ENCODE measurements around the gene DLGAP1. TPM values are rescaled to one million over a fixed set of nuclear protein-coding genes. Genes with fewer than 3 reads are reported as not detected.
"Not testable (repeated sequence)": the region's sequence is repeated elsewhere in the genome, so short reads cannot be mapped to it uniquely, and the experiment has no call there.

DLGAP1 gene
- total and polyA plus RNA-seq, 3 donors from 2014 or later = 18.6 to 93.8 (median 69.1) TPM

DNA sequence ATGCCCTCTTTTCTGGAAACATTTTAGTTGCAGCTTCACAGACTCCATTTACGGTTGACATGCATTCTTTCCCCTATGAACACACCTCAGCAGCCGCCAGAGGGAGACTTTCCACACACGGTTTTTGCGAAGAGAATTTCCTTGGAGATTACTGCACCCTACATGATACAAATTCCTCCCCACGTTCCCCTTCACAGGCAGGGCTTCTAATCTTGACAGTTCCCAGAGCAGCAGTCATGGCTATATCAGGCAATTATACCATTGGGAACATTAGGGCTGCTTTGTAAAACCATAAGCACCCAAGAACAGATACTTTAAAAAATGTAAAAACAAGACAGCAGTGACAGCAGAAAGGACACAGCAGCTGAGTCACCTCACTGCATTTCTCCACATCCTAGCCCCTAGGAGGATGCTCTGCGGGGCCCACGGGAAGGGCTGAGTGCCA lies 751.4 kb downstream of the DLGAP1 start:
- TF ChIP-seq, protein P1, sequence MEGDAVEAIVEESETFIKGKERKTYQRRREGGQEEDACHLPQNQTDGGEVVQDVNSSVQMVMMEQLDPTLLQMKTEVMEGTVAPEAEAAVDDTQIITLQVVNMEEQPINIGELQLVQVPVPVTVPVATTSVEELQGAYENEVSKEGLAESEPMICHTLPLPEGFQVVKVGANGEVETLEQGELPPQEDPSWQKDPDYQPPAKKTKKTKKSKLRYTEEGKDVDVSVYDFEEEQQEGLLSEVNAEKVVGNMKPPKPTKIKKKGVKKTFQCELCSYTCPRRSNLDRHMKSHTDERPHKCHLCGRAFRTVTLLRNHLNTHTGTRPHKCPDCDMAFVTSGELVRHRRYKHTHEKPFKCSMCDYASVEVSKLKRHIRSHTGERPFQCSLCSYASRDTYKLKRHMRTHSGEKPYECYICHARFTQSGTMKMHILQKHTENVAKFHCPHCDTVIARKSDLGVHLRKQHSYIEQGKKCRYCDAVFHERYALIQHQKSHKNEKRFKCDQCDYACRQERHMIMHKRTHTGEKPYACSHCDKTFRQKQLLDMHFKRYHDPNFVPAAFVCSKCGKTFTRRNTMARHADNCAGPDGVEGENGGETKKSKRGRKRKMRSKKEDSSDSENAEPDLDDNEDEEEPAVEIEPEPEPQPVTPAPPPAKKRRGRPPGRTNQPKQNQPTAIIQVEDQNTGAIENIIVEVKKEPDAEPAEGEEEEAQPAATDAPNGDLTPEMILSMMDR (IDR thresholded peaks at IDR 0.05) = peak; percentile 39 to 64 (median 58)
- TF ChIP-seq POLR2A (IDR thresholded peaks at IDR 0.05) = no peak
- WGBS, 2 donors = 28 to 37% methylated on average over 7 of the region's 7 CpGs
- Histone ChIP-seq H3K27ac (no peak overlapping the region), H3K36me3 (ENCODE audit: low read depth, missing control alignments) (no peaks in the 10 kb centered on the region), H3K4me1 (no peaks in the 10 kb centered on the region), H3K9me3 (no peaks in the 10 kb centered on the region), H3K27me3 (no peaks in the 10 kb centered on the region), H3K4me3 (no peak overlapping the region)
- peak; percentile 82 for DNase-seq
- intact Hi-C loops (cut with DNase I; ENCODE audit: low total_unique reads) = no loop called here

DNA sequence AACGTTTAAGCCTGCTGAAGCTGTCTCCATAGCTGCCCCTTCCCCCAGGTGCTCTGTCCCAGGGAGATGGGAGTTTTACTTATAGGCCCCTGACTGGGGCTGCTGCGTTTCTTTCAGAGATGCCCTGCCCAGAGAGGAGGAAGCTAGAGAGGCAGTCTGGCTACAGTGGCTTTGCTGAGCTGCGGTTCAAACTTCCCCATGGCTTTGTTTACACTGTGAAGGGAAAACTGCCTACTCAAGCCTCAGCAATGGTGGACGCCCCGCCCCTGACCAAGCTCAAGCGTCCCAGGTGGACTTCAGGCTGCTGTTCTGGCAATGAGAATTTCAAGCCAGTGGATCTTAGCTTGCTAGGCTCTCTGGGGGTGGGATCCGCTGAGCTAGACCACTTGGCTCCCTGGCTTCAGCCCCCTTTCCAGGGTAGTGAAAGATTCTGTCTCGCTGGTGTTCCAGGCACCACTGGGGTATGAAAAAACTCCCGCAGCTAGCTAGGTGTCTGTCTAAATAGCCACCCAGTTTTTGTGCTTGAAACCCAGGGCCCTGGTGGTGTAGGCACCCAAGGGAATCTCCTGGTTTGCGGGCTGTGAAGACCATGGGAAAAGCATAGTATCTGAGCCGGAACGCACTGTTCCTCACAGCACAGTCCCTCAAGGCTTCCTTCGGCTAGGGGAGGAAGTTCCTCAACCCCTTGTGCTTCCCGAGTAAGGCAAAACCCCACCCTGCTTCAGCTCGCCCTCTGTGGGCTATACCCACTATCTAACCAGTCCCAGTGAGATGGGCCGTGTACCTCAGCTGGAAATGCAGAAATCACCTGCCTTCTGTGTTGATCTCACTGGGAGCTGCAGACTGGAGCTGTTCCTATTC lies 755.2 kb downstream of the DLGAP1 start:
- H3K9me3 ChIP-seq; H3K4me1 ChIP-seq; DNase-seq; H3K27me3 ChIP-seq; H3K36me3 ChIP-seq (ENCODE audit: low read depth, missing control alignments); intact Hi-C loops (cut with DNase I; ENCODE audit: low total_unique reads); H3K27ac ChIP-seq; H3K4me3 ChIP-seq: not testable (repeated sequence)
- WGBS, 2 donors = 78 to 87% methylated on average over 9 to 16 of the region's 16 CpGs

DNA sequence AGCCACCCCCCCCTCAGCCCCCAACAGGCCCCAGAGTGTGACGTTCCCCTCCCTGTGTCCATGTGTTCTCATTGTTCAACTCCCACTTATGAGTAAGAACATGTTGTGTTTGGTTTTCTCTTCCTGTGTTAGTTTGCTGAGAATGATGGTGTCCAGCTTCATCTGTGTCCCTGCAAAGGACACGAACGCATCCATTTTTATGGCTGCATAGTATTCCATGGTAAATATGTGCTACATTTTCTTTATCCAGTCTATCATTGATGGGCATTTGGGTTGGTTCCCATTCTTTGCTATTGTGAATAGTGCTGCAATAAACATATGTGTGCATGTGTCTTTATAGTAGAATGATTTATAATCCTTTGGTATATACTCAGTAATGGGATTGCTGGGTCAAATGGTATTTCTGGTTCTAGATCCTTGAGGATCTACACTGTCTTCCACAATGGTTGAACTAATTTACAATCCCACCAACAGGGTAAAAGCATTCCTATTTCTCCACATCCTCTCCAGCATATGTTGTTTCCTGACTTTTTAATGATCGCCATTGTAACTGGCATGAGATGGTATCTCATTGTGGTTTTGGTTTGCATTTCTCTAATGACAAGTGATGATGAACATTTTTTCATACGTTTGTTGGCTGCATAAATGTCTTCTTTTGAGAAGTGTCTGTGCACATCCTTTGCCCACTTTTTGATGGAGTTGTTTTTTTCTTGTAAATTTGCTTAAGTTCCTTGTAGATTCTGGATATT lies 760.9 kb downstream of the DLGAP1 start:
- H3K27me3 ChIP-seq; H3K9me3 ChIP-seq; H3K36me3 ChIP-seq (ENCODE audit: low read depth, missing control alignments); H3K4me3 ChIP-seq; DNase-seq; intact Hi-C loops (cut with DNase I; ENCODE audit: low total_unique reads); H3K27ac ChIP-seq; H3K4me1 ChIP-seq: not testable (repeated sequence)
- WGBS, 2 donors = 75 to 81% methylated on average over 5 of the region's 5 CpGs

DNA sequence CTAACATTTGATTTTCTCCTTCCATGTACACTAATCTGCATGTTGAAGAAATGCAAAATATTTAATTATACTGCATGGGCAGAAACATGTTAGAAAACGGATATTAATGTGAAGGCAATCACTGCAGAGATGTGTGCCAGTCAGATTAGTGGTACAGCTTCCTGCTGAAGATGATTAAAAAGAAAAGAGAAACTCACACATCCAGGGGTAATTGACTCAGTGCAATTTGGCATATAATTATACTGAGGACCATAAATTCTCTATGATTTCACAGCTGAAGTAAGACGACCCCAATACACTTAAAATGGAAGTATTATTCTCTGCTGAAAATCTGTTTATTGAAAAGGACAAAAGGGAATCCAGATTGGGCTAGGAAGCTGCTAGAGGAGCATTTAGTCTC lies 761.7 kb downstream of the DLGAP1 start:
- no peak overlapping the region for H3K4me3 ChIP-seq
- WGBS, 2 donors = 38 to 46% methylated on average over 2 of the region's 2 CpGs
- no peaks in the 10 kb centered on the region for H3K27me3 ChIP-seq
- no peak for DNase-seq
- peaks cover 3% of the 10 kb centered on the region for H3K9me3 ChIP-seq
- H3K4me1 ChIP-seq = peaks cover 7% of the 10 kb centered on the region
- no peaks in the 10 kb centered on the region for H3K36me3 ChIP-seq (ENCODE audit: low read depth, missing control alignments)
- intact Hi-C loops (cut with DNase I; ENCODE audit: low total_unique reads) = no loop called here
- TF ChIP-seq, protein P1 (IDR thresholded peaks at IDR 0.05) = no peak
- no peak for TF ChIP-seq POLR2A (IDR thresholded peaks at IDR 0.05)
- no peak overlapping the region for H3K27ac ChIP-seq

DNA sequence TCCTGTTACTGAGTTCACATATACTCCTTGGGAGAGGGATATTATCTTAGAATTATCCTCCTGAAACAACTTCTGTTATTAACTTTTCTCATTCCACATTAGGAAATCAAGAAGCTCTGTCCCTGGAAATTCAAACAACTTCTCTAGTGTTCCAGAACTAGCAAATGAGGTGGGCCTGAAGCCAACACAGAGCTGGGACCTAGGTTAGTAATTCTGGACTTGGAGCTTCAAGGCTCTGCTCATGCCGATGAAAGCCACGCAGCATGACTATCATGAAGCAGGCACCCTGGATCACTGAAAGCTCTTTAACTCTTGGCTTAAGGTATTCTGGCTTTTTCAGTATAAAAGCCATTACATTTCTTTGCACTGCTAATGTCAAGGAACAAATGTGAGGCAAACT lies 762.4 kb downstream of the DLGAP1 start:
- H3K4me3 ChIP-seq = no peak overlapping the region
- no peaks in the 10 kb centered on the region for H3K27me3 ChIP-seq
- intact Hi-C loops (cut with DNase I; ENCODE audit: low total_unique reads) = no loop called here
- TF ChIP-seq POLR2A (IDR thresholded peaks at IDR 0.05) = no peak
- TF ChIP-seq, protein P1 (IDR thresholded peaks at IDR 0.05) = no peak
- H3K9me3 ChIP-seq = peaks cover 3% of the 10 kb centered on the region
- no peak for DNase-seq
- no peak overlapping the region for H3K27ac ChIP-seq
- 62 to 68% methylated on average over 2 of the region's 2 CpGs for WGBS, 2 donors
- peaks cover 12% of the 10 kb centered on the region for H3K4me1 ChIP-seq
- no peaks in the 10 kb centered on the region for H3K36me3 ChIP-seq (ENCODE audit: low read depth, missing control alignments)

Measured in testis (tissue), 3 donors.